Spinal cord (tissue), 10 donors: Measurements from ENCODE around the gene ADAMTSL1. TPM values are rescaled to one million over a fixed set of nuclear protein-coding genes. Genes with fewer than 3 reads are reported as not detected.

Source experiments
- DNase-seq, 6 donors: peaks; one replicate each; pipeline versions ENCODE4 v3.0.0 to v3.0.0-alpha.2; 2013 to 2015; ENCODE audit warnings: low spot score in 6 of 6, low read depth in 4 of 6
- H3K27ac ChIP-seq: one replicate; pipeline ENCODE4 v1.5.1; 2013; ENCODE audit warnings: low read depth, low read length, control low read depth
- H3K27me3 ChIP-seq: one replicate; pipeline ENCODE4 v1.6.1; 2013; ENCODE audit warnings: low read length; ENCODE audit not compliant: control insufficient read depth, insufficient read depth
- H3K36me3 ChIP-seq: one replicate; pipeline ENCODE4 v1.6.1; 2013; ENCODE audit warnings: low read length; ENCODE audit not compliant: control insufficient read depth, insufficient read depth
- H3K4me1 ChIP-seq: one replicate; pipeline ENCODE4 v1.6.1; 2013; ENCODE audit warnings: low read length; ENCODE audit not compliant: control insufficient read depth, insufficient read depth
- H3K4me3 ChIP-seq: one replicate; pipeline ENCODE4 v1.5.1; 2013; ENCODE audit warnings: low read depth, low read length, control low read depth
- H3K9me3 ChIP-seq: one replicate; pipeline ENCODE4 v1.6.1; 2013; ENCODE audit warnings: low read length; ENCODE audit not compliant: control insufficient read depth, insufficient read depth
- WGBS: methylation state at CpG from one replicate; pipeline ENCODE4 v1.1.5; 2013; ENCODE audit warnings: missing lambda C conversion rate; ENCODE audit not compliant: insufficient coverage; 5-methylcytosine and 5-hydroxymethylcytosine counted together
- polyA plus RNA-seq, 2 donors: library from polyadenylated mRNA; unstranded; fragments of 120-200 nt; gene quantifications; one replicate each; pipeline ENCODE4 v1.2.1, GENCODE V29; 2013; ENCODE audit not compliant: insufficient read length in 2 of 2
- total RNA-seq, 2 donors: library from RNA; depleted of rRNA in 1 of 2; stranded (reverse); fragments of 120-200 nt in 1 of 2; fragments of >200 nt in 1 of 2; gene quantifications; one replicate each; pipeline versions ENCODE4 v1.2.3 to v1.2.4, GENCODE V29; 2013 to 2014
- donor health status: healthy.

ADAMTSL1 gene
- total and polyA plus RNA-seq, 4 donors = 21.7 to 35.3 (median 28.4) TPM

DNA sequence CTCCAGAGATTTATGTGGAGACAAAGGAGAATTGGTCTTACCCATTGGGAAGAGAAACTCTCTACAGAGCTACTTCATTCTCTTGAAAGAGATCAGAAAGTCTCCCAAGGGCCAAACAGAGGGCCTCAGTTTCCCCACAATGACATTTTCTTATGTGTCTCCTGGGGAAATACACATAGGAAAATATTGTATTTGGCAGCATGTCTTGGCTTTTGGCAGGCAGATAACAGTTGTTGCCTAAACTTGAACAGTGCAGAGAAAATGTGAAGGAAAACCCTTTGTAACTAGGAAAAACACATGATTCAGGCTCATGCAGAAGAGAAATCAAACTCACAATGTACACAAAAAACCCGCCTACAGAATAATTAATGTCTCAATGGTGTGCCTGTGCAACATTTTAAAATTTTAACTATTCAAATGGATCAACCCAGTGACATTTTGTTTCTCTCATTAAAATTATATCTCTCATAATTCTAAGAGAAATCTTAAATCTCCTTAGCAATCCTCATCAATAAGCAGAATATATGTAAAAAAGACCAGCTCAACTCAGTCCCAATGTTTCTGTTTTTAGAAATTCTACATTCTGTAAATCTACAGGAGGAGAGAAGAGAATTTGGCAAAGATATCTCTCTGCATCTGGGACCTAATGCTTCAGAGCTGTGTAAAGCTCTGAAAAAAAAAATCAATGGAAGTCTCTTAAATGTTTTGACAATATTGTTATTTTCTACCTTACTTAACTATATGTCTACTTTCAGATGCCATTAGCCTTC, 205.1 kb downstream of the ADAMTSL1 start:
- WGBS = no CpG with 5 or more reads among the region's 1 CpG
- no peak overlapping the region for H3K27ac ChIP-seq
- H3K4me3 ChIP-seq = no peak overlapping the region
- peak in 1 of 6 donors; percentile 45 for DNase-seq
- no peaks in the 10 kb centered on the region for H3K9me3 ChIP-seq
- H3K36me3 ChIP-seq = no peaks in the 10 kb centered on the region
- H3K27me3 ChIP-seq = no peaks in the 10 kb centered on the region
- H3K4me1 ChIP-seq = no peaks in the 10 kb centered on the region

DNA sequence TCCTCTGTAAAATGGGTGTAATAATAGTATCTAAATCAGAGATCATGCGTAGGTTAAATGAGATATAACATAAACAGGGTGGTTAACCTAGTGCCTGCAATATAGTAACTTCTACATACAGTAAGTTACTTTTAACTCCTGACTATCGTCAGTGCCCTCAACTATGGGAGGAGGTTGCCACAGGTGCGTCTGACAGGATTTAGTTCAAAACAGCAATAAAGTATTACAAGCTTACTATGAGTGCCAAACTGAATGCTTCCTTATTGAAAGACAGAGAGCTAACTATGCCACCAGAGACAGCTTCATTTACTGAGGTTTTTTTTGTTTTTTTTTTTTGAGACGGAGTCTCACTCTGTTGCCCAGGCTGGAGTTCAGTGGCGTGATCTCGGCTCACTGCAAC, 209.0 kb downstream of the ADAMTSL1 start:
- Histone ChIP-seq H3K9me3 (no peaks in the 10 kb centered on the region), H3K4me3 (no peak overlapping the region), H3K27ac (no peak overlapping the region), H3K4me1 (peaks cover 5% of the 10 kb centered on the region), H3K36me3 (peaks cover 3% of the 10 kb centered on the region), H3K27me3 (no peaks in the 10 kb centered on the region)
- DNase-seq = no peak
- 95% methylated on average over 2 of the region's 6 CpGs for WGBS

DNA sequence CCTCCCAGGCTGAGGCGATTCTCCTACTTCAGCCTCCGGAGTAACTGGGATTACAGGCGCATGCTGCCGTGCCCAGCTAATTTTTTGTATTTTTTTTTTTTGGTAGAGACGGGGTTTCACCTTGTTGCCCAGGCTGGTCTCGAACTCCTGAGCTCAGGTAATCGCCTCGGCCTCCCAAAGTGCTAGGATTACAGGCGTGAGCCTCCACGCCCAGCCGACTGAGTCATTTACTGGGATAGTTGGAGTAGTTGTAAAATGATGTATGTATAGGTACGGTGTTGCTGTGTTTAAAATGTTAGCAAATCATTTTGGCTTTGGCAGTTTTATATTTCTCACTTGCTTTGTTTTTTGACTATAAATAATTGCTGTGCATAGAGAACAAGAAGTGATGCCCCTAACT, 209.4 kb downstream of the ADAMTSL1 start:
- no peaks in the 10 kb centered on the region for H3K9me3 ChIP-seq
- 90% methylated on average over 12 of the region's 12 CpGs for WGBS
- H3K27ac ChIP-seq = no peak overlapping the region
- no peak overlapping the region for H3K4me3 ChIP-seq
- H3K27me3 ChIP-seq = no peaks in the 10 kb centered on the region
- H3K36me3 ChIP-seq = peaks cover 3% of the 10 kb centered on the region
- peaks cover 5% of the 10 kb centered on the region for H3K4me1 ChIP-seq
- no peak for DNase-seq

DNA sequence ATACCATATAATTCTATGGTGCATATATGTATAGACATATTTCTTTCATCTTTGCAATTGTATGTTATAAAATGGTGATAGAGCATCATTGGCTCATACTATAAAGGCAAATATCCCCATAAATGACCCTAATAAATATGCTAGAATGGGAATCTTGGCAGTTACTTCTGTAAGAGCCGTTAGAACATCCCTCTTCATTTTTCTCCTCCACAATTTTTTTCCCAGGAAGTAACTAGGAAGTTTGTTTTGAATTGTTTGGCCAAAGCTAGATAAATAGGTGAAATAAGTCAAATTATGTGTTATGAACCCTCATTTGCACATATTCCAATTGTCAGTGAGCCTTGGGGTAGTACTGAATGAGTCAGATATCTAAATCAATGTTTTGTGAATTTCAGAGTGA, 209.9 kb downstream of the ADAMTSL1 start:
- peaks cover 5% of the 10 kb centered on the region for H3K4me1 ChIP-seq
- H3K27me3 ChIP-seq = no peaks in the 10 kb centered on the region
- H3K4me3 ChIP-seq = no peak overlapping the region
- H3K27ac ChIP-seq = peak overlapping the region; percentile 85
- DNase-seq = no peak
- peaks cover 3% of the 10 kb centered on the region for H3K36me3 ChIP-seq
- WGBS = no CpG with 5 or more reads among the region's 1 CpG
- H3K9me3 ChIP-seq = no peaks in the 10 kb centered on the region

DNA sequence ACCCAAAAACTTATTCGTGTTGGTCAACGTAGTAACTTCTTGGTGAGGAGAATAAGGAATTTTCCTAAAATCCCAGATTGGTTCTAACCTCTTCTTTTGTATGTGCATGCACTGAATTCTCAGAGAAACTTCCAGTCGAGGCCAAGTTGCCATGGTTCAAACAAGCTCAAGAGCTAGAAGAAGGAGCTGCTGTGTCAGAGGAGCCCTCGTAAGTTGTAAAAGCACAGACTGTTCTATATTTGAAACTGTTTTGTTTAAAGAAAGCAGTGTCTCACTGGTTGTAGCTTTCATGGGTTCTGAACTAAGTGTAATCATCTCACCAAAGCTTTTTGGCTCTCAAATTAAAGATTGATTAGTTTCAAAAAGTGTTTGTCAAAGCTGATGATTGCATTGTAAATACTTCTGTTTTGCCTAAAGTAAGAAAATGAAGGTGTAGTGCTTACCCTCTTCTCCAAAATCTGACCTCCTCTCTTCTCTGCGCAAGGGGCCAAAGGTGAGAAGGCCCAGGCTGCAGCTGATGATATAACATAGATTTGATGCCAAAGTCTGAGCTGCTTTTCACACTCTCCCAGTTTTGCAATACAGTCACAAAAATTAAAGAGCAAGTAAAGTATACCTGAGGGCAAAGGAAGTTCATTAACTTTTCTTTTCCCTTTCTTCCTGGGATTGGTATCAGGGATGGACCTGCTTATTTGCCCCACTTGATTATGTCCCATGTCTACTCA, 210.8 kb downstream of the ADAMTSL1 start:
- DNase-seq = peak in 3 of 6 donors; percentile 32 to 67 (median 44)
- Histone ChIP-seq H3K27ac (peak overlapping the region; percentile 85), H3K4me3 (no peak overlapping the region), H3K9me3 (no peaks in the 10 kb centered on the region), H3K27me3 (no peaks in the 10 kb centered on the region), H3K4me1 (peaks cover 5% of the 10 kb centered on the region), H3K36me3 (peaks cover 3% of the 10 kb centered on the region)
- WGBS = 50% methylated on average over 1 of the region's 5 CpGs

DNA sequence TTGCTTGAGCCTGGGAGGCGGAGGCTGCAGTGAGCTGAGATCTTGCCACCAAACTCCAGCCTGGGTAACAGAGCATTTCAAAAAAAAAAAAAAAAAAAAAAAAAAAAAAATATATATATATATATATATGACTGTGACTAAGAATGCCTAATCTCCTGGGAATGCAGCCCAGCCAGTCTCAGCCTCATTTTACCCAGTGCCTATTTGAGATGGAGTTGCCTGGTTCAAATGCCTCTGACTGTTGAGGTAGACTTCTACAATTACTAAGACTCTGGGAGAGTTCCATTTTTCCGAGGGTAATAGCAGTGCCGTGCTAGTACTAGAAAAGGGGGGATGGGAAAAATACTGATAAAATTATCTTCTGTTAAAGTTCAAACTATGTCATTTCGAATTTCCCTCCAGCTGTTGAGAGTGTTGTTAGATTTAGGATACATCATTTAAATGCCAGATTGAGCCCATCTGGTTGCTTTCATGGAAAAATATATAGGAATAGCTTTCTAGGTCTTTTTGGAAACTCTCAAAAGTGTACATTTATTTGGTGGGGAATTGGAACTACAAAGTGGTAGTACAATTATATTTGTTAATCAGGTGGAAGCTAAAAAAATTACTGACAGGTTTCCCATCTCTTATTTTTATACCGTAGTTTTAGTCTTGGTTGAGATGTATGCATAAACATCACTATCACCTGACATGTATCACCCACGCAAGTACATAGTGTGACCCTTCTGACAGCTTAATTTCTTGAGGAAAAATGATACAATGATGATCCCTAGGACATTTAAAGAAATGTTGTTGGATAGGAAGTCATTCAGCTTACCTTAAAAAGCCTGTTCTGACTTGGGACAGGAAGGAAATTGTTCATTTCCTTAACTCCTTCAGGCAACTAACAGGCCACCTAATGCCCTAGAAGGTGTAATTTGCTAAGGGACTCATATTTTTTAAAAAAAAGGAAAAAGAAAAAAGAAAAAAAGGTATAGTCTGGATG, 214.9 kb downstream of the ADAMTSL1 start:
- Histone ChIP-seq H3K27ac (no peak overlapping the region), H3K36me3 (peaks cover 3% of the 10 kb centered on the region), H3K4me3 (no peak overlapping the region), H3K4me1 (peaks cover 5% of the 10 kb centered on the region), H3K9me3 (no peaks in the 10 kb centered on the region), H3K27me3 (no peaks in the 10 kb centered on the region)
- no peak for DNase-seq
- WGBS = no CpG with 5 or more reads among the region's 6 CpGs

DNA sequence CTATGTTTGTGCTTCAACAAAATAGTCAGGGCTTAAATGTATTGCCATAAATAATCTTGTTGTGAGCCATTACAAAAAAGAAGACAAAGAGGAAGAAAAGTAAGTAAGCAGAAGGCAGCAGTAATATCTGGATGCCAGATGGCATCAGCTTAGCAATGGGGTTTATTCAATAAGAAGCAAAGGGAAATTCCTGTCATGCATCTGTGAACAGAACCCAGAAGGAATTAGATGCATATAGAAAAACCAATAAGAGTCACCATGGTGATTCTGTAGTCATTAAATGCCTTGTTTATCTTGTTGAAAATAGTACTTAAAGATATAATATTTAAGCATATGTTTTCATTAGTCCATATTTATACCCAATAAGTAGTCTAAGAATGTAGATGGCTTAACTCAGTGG, 216.0 kb downstream of the ADAMTSL1 start:
- Histone ChIP-seq H3K27me3 (no peaks in the 10 kb centered on the region), H3K4me1 (peaks cover 2% of the 10 kb centered on the region), H3K27ac (no peak overlapping the region), H3K9me3 (peaks cover 5% of the 10 kb centered on the region), H3K36me3 (peaks cover 3% of the 10 kb centered on the region), H3K4me3 (no peak overlapping the region)
- peak in 1 of 6 donors; percentile 73 for DNase-seq

DNA sequence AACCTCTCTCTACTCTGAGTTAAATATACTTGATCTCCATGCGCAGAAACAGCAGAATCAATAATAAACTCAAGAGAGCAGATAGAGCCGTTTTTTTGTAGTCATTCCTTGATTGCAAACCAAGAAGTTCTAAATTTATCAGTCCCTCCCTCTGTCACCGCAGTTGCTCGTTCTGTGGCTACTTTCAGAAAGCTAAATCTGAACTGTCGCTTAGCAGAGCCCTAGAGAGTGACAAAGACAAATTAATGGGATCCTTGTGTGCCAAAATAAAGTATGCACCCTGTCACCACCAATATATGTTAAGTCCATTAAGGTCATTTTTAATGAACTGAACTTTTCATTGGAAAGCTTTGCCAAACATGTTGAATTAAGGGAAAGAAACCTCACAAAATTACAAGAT, 218.3 kb downstream of the ADAMTSL1 start:
- Histone ChIP-seq H3K27ac (no peak overlapping the region), H3K27me3 (no peaks in the 10 kb centered on the region), H3K9me3 (peaks cover 7% of the 10 kb centered on the region), H3K36me3 (no peaks in the 10 kb centered on the region), H3K4me3 (no peak overlapping the region), H3K4me1 (no peaks in the 10 kb centered on the region)
- peak in 1 of 6 donors; percentile 13 for DNase-seq
- WGBS = 0% methylated on average over 1 of the region's 5 CpGs

DNA sequence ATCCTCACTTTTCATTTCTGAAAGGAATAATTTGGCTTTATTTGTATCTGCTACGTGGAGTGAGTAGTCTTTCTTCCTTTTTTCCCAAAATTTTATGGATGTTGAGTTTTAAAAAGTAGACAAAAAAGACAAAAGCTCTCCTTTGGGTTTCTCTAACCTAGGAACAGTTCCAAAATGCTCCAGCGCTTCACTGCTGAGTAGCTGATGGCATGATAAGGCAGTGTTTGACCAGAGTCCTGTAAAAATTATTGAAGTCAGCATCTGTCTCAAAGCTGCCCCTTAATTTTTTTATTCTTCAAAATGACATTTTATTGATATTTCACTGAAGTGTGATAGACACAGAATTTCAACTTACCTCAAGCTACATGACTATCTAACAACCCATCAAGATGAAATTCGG, 219.0 kb downstream of the ADAMTSL1 start:
- no CpG with 5 or more reads among the region's 3 CpGs for WGBS
- Histone ChIP-seq H3K36me3 (no peaks in the 10 kb centered on the region), H3K27ac (no peak overlapping the region), H3K4me3 (no peak overlapping the region), H3K9me3 (peaks cover 7% of the 10 kb centered on the region), H3K27me3 (no peaks in the 10 kb centered on the region), H3K4me1 (no peaks in the 10 kb centered on the region)
- no peak for DNase-seq
